Peyer's patch (tissue), 4 donors: ENCODE results near the gene CORO7.

ENCODE experiments used
- POLR2A ChIP-seq, 2 donors: fragments of 450-650 bp; IDR thresholded peaks; one replicate each; pipeline ENCODE4 v1.5.1; 2017; ENCODE audit warnings: antibody characterized with exemption in 2 of 2, mild to moderate bottlenecking in 2 of 2, moderate library complexity in 2 of 2
- TF ChIP-seq, protein P1 (sequence below), 6 experiments: fragments of 450-650 bp in 4 of 6; fragments of 200-600 bp in 2 of 6; sonication (generic) in 1 of 6; IDR thresholded peaks; one replicate each; pipeline ENCODE4 v1.5.1; 2017 to 2019; ENCODE audit warnings: antibody characterized with exemption in 6 of 6, mild to moderate bottlenecking in 3 of 6, moderate library complexity in 1 of 6

- TF ChIP-seq, protein P1, sequence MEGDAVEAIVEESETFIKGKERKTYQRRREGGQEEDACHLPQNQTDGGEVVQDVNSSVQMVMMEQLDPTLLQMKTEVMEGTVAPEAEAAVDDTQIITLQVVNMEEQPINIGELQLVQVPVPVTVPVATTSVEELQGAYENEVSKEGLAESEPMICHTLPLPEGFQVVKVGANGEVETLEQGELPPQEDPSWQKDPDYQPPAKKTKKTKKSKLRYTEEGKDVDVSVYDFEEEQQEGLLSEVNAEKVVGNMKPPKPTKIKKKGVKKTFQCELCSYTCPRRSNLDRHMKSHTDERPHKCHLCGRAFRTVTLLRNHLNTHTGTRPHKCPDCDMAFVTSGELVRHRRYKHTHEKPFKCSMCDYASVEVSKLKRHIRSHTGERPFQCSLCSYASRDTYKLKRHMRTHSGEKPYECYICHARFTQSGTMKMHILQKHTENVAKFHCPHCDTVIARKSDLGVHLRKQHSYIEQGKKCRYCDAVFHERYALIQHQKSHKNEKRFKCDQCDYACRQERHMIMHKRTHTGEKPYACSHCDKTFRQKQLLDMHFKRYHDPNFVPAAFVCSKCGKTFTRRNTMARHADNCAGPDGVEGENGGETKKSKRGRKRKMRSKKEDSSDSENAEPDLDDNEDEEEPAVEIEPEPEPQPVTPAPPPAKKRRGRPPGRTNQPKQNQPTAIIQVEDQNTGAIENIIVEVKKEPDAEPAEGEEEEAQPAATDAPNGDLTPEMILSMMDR (IDR thresholded peaks at IDR 0.05), result no peak
- no peak for TF ChIP-seq POLR2A (IDR thresholded peaks at IDR 0.05)
Observed at GRCh38 chr16:4364196-4365013, 52.0 kb downstream of the CORO7 start.
